GM12878 (cell line): ENCODE results near the gene DCP1B.

Source experiments
- POLR2A ChIP-seq: IDR thresholded peaks from 2 replicates; pipeline ENCODE4 v1.6.1; 2011; ENCODE audit warnings: low read depth, mild to moderate bottlenecking, low read length
- ZNF24 ChIP-seq: fragments of 450-650 bp; IDR thresholded peaks from 2 replicates; pipeline ENCODE4 v1.6.1; 2017; ENCODE audit warnings: antibody characterized with exemption, mild to moderate bottlenecking
- TF ChIP-seq, protein P1 (sequence below): IDR thresholded peaks from 2 replicates; pipeline ENCODE4 v1.6.1; 2012; ENCODE audit warnings: low read depth, low read length, improper control_type of control experiment
- TF ChIP-seq, protein P2 (sequence below), 3 experiments: IDR thresholded peaks in 2 of 3; conservative IDR thresholded peaks in 1 of 3; 2 replicates each; pipeline ENCODE4 v1.5.1; 2011; ENCODE audit warnings: low read depth in 3 of 3, low read length in 3 of 3, mild to moderate bottlenecking in 3 of 3, control low read depth in 2 of 3, moderate library complexity in 2 of 3, inconsistent platforms in 1 of 3, mixed read lengths in 1 of 3; ENCODE audit not compliant: control insufficient read depth in 2 of 3, insufficient read depth in 1 of 3; ENCODE audit errors: extremely low read depth in 1 of 3

DNA sequence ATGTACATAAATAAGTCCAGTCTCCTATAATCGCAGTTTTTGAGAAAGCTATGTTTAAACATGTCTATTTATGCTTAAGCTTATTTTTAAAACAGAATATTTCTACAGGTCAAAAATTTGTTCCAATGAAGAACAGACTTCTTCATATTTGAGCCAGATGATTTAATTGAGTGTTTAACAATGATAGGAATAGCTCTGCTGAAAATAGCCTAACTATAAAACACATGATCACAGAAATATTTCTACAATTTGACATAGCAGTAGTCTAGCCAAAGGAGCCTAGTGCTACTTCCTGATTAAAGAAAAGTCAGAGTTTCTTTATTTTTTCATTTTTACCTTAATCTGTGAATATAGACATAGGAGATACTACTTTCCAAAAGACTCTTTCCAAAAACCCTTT is 29.4 kb downstream of the DCP1B start:
- TF ChIP-seq POLR2A, result no peak
- TF ChIP-seq, protein P1, sequence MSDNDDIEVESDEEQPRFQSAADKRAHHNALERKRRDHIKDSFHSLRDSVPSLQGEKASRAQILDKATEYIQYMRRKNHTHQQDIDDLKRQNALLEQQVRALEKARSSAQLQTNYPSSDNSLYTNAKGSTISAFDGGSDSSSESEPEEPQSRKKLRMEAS, result no peak
- TF ChIP-seq, protein P2, sequence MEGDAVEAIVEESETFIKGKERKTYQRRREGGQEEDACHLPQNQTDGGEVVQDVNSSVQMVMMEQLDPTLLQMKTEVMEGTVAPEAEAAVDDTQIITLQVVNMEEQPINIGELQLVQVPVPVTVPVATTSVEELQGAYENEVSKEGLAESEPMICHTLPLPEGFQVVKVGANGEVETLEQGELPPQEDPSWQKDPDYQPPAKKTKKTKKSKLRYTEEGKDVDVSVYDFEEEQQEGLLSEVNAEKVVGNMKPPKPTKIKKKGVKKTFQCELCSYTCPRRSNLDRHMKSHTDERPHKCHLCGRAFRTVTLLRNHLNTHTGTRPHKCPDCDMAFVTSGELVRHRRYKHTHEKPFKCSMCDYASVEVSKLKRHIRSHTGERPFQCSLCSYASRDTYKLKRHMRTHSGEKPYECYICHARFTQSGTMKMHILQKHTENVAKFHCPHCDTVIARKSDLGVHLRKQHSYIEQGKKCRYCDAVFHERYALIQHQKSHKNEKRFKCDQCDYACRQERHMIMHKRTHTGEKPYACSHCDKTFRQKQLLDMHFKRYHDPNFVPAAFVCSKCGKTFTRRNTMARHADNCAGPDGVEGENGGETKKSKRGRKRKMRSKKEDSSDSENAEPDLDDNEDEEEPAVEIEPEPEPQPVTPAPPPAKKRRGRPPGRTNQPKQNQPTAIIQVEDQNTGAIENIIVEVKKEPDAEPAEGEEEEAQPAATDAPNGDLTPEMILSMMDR (IDR thresholded peaks at IDR 0.05 in 2 of 3, conservative IDR thresholded peaks at IDR 0.05 in 1 of 3; ENCODE audit: control insufficient read depth in 2 of 3, extremely low read depth in 1 of 3, insufficient read depth in 1 of 3, low read depth in 3 of 3, low read length in 3 of 3), result no peak
- no peak for TF ChIP-seq ZNF24
